GM12878 (cell line): ENCODE measurements around the gene ISOC2.

Source experiments
- ETV6 ChIP-seq, 2 experiments: fragments of 450-650 bp in 1 of 2; IDR thresholded peaks in 1 of 2; conservative IDR thresholded peaks in 1 of 2; 2 replicates each; pipeline ENCODE4 v1.6.1; 2014; ENCODE audit warnings: antibody characterized with exemption in 1 of 2, borderline replicate concordance in 1 of 2, low read depth in 1 of 2, mild to moderate bottlenecking in 1 of 2, moderate library complexity in 1 of 2
- EZH2 ChIP-seq: IDR thresholded peaks from 2 replicates; pipeline ENCODE4 v1.6.1; 2012; ENCODE audit warnings: low read depth, mild to moderate bottlenecking, control low read depth, inconsistent platforms, low read length, borderline replicate concordance; ENCODE audit not compliant: control insufficient read depth
- MXI1 ChIP-seq: fragments of 150-350 bp; IDR thresholded peaks from 2 replicates; pipeline ENCODE4 v1.6.1; 2011; ENCODE audit warnings: low read depth, mild to moderate bottlenecking, inconsistent platforms, low read length, improper control_type of control experiment
- MYC ChIP-seq: IDR thresholded peaks from 2 replicates; pipeline ENCODE4 v1.6.1; 2011; ENCODE audit warnings: mild to moderate bottlenecking, low read length, moderate library complexity, inconsistent platforms; ENCODE audit not compliant: insufficient read depth, insufficient replicate concordance, insufficient read length, severe bottlenecking
- NFYB ChIP-seq: IDR thresholded peaks from 2 replicates; pipeline ENCODE4 v1.6.1; 2011; ENCODE audit warnings: low read depth, mild to moderate bottlenecking, low read length, improper control_type of control experiment, moderate library complexity; ENCODE audit not compliant: insufficient read depth
- POLR2A ChIP-seq: IDR thresholded peaks from 2 replicates; pipeline ENCODE4 v1.6.1; 2011; ENCODE audit warnings: low read depth, mild to moderate bottlenecking, low read length
- TF ChIP-seq, protein P1 (sequence below), 3 experiments: IDR thresholded peaks in 2 of 3; conservative IDR thresholded peaks in 1 of 3; 2 replicates each; pipeline ENCODE4 v1.5.1; 2011; ENCODE audit warnings: low read depth in 3 of 3, low read length in 3 of 3, mild to moderate bottlenecking in 3 of 3, control low read depth in 2 of 3, moderate library complexity in 2 of 3, inconsistent platforms in 1 of 3, mixed read lengths in 1 of 3; ENCODE audit not compliant: control insufficient read depth in 2 of 3, insufficient read depth in 1 of 3; ENCODE audit errors: extremely low read depth in 1 of 3
- TF ChIP-seq, protein P2 (sequence below): fragments of 450-650 bp; formaldehyde crosslinking; IDR thresholded peaks from 2 replicates; pipeline ENCODE4 v1.4.0; 2020; ENCODE audit warnings: mild to moderate bottlenecking, moderate library complexity
- TF ChIP-seq, protein P3 (sequence below): IDR thresholded peaks from 2 replicates; pipeline ENCODE4 v1.6.1; 2011; ENCODE audit warnings: mild to moderate bottlenecking, low read depth, low read length, moderate library complexity; ENCODE audit not compliant: insufficient replicate concordance

DNA sequence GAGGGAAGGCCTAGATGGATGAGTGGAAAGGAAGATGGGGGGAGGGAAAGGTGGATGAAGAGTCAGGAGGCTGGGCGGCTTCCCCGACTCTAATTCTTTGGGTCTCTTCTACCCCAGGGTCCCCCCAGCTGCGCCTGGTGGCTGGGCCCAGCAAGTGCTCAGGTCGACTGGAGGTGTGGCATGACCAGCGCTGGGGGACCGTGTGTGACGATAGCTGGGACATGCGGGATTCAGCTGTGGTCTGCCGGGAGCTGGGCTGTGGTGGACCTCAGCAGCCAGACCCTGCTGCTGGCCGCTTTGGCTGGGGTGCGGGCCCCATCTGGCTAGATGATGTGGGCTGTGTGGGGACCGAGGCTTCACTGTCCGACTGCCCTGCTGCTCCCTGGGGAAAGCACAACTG, 36.3 kb upstream of the ISOC2 start:
- TF ChIP-seq, protein P1, sequence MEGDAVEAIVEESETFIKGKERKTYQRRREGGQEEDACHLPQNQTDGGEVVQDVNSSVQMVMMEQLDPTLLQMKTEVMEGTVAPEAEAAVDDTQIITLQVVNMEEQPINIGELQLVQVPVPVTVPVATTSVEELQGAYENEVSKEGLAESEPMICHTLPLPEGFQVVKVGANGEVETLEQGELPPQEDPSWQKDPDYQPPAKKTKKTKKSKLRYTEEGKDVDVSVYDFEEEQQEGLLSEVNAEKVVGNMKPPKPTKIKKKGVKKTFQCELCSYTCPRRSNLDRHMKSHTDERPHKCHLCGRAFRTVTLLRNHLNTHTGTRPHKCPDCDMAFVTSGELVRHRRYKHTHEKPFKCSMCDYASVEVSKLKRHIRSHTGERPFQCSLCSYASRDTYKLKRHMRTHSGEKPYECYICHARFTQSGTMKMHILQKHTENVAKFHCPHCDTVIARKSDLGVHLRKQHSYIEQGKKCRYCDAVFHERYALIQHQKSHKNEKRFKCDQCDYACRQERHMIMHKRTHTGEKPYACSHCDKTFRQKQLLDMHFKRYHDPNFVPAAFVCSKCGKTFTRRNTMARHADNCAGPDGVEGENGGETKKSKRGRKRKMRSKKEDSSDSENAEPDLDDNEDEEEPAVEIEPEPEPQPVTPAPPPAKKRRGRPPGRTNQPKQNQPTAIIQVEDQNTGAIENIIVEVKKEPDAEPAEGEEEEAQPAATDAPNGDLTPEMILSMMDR (IDR thresholded peaks at IDR 0.05 in 2 of 3, conservative IDR thresholded peaks at IDR 0.05 in 1 of 3; ENCODE audit: control insufficient read depth in 2 of 3, extremely low read depth in 1 of 3, insufficient read depth in 1 of 3, low read depth in 3 of 3, low read length in 3 of 3): no peak
- TF ChIP-seq MYC: no peak
- no peak for TF ChIP-seq MXI1
- TF ChIP-seq ETV6 (conservative IDR thresholded peaks at IDR 0.05 in 1 of 2, IDR thresholded peaks at IDR 0.05 in 1 of 2; ENCODE audit: borderline replicate concordance in 1 of 2, low read depth in 1 of 2): no peak
- no peak for TF ChIP-seq EZH2
- no peak for TF ChIP-seq NFYB
- TF ChIP-seq, protein P2, sequence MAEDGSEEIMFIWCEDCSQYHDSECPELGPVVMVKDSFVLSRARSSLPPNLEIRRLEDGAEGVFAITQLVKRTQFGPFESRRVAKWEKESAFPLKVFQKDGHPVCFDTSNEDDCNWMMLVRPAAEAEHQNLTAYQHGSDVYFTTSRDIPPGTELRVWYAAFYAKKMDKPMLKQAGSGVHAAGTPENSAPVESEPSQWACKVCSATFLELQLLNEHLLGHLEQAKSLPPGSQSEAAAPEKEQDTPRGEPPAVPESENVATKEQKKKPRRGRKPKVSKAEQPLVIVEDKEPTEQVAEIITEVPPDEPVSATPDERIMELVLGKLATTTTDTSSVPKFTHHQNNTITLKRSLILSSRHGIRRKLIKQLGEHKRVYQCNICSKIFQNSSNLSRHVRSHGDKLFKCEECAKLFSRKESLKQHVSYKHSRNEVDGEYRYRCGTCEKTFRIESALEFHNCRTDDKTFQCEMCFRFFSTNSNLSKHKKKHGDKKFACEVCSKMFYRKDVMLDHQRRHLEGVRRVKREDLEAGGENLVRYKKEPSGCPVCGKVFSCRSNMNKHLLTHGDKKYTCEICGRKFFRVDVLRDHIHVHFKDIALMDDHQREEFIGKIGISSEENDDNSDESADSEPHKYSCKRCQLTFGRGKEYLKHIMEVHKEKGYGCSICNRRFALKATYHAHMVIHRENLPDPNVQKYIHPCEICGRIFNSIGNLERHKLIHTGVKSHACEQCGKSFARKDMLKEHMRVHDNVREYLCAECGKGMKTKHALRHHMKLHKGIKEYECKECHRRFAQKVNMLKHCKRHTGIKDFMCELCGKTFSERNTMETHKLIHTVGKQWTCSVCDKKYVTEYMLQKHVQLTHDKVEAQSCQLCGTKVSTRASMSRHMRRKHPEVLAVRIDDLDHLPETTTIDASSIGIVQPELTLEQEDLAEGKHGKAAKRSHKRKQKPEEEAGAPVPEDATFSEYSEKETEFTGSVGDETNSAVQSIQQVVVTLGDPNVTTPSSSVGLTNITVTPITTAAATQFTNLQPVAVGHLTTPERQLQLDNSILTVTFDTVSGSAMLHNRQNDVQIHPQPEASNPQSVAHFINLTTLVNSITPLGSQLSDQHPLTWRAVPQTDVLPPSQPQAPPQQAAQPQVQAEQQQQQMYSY: no peak
- no peak for TF ChIP-seq POLR2A
- TF ChIP-seq, protein P3, sequence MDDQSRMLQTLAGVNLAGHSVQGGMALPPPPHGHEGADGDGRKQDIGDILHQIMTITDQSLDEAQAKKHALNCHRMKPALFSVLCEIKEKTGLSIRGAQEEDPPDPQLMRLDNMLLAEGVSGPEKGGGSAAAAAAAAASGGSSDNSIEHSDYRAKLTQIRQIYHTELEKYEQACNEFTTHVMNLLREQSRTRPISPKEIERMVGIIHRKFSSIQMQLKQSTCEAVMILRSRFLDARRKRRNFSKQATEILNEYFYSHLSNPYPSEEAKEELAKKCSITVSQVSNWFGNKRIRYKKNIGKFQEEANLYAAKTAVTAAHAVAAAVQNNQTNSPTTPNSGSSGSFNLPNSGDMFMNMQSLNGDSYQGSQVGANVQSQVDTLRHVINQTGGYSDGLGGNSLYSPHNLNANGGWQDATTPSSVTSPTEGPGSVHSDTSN: no peak
